Measurements from ENCODE around the gene RAB3B.

The RAB3B gene

GRCh38 chr1:51956528-51957509, 33.7 kb downstream of the RAB3B start:
- DNase-seq (ENCODE audit: low spot score): peak; percentile 50

DNA sequence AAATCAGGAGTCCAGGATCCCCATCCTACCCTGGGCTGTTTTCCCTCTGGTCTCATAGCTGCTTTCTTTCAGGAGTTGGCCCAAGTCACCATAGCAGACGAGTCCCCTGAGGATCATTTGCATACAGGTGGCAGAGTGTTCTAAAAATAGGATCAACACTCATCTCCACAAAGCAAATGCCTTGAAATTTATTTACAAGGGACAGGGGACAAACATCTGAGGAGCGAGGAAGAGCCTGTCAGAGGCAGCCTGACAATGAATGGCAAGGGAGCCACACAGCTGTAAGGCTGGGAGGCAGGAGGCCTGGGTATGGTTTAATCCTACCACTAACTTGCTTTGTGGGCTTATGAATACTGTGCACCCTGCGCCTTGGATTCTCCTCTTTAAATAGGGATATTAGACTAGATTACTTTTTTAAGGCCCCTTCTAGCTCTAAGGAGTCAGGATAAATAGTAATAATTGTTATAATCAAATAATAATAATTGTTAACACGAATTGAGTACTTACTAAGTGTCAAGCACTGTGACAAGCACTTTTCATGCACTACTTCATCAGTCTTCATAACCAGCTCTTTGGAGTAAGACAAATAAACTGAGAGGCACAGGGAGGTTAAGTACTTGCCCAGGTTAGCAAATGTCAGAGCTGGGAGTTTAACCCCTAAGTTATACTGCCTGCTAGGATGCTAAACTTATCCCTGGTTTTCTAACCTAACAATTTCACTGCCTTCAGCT, 34.5 kb downstream of the RAB3B start:
- DNase-seq (ENCODE audit: low spot score): no peak

DNA sequence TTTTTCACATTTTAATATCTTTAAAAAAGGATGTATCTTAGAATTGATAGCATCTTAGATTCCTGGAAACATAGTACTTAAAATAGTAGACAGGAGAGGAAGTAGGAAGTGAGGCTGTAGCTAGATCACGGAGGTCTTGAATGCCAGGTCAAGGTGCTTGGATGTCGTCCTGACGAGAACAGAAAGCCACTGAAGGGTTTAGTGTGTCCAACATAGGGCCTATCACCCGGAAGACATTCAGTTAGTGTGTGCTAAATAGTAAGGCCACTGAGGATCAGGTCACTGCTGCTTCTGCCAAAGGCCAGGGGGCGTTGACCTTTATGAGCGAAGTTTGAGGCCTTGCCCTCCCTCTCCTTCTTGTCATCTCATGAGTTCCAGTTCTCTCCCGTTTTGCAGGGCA, 35.7 kb downstream of the RAB3B start:
- DNase-seq (ENCODE audit: low spot score): no peak

- no peak for DNase-seq (ENCODE audit: low spot score)
Observed at GRCh38 chr1:51953079-51953478, 37.4 kb downstream of the RAB3B start.

GRCh38 chr1:51952638-51953037, 37.9 kb downstream of the RAB3B start:
- no peak for DNase-seq (ENCODE audit: low spot score)

DNA sequence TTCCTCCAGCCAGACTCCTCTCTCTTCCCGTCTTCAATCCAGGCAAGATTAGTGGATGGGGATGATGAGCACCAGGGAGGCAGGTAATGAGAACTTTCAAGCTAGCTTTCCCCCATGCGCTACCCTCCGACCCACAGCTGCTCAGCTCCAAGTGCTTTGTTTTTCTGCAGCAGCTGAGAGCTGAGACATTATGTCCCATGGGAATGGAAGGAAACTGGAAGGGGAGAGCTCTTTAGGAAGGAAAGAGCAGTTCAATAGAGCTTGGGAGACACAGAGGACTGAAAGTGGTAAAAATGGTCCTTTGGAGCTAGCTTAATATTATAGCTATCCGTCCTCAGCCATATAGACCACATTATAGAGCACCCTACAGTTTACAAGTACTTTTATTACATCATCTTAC, 39.8 kb downstream of the RAB3B start:
- DNase-seq (ENCODE audit: low spot score): no peak

- no peak for DNase-seq (ENCODE audit: low spot score)
Observed at GRCh38 chr1:51949014-51949702, 41.3 kb downstream of the RAB3B start.

DNA sequence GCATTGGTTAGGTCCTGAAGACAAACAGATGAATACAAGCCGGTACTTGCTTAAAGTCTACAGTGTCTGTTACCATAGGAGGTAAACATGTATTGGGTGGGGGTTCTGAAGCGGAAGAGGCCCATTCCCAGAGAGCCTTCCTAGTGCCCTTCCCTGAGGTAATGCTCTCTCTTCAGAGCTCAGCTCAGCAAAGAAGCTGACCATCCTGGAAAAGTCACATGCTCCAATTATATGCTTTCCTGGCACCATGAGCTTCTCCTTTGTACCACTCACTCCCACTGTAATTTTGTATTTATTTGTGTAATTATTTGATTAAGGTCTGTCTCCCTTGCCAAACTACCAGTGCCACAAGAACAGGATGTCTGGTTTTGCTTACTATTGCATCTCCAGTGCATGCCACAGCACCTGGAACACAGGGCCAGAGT, 42.0 kb downstream of the RAB3B start:
- DNase-seq (ENCODE audit: low spot score): no peak

DNA sequence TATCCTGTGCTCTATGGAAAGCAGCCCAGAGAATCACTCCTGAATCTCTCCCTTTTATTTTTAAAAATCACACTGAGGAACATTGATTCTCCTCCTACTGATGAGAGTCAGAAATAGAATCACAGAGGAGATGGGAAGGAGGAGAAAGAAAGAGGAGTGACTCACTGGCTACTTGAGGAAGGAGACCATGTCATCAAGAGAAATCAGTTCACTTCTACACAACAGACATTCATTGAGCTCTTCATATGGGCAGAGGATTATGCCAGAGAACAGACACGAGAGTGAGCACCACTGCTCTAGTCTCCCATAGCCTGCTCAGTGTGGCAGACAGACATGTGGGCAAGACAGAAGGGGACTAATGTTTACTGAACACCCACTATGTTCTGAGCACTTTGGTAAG, 44.2 kb downstream of the RAB3B start:
- peak; percentile 37 for DNase-seq (ENCODE audit: low spot score)

GRCh38 chr1:51945591-51945990, 44.9 kb downstream of the RAB3B start:
- DNase-seq (ENCODE audit: low spot score): no peak

DNA sequence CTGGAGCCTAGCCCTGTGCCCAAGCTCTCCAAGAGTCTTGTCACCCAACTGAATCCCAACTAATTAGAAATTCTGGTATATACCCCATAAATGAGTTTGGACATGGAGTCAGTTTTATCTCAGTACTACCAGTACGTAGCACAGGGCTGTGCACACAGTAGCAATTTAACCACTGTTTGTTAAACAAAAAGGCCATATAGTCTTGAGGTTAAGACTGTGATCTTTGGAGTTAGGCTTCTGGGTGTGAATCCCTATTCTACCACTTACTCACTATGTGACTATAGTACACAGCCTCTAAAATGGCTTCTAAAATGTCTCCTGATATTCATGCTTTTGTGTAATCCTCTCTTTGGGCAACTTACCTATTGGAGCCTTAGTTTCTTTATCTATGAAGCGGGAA, 48.2 kb downstream of the RAB3B start:
- no peak for DNase-seq (ENCODE audit: low spot score)

DNA sequence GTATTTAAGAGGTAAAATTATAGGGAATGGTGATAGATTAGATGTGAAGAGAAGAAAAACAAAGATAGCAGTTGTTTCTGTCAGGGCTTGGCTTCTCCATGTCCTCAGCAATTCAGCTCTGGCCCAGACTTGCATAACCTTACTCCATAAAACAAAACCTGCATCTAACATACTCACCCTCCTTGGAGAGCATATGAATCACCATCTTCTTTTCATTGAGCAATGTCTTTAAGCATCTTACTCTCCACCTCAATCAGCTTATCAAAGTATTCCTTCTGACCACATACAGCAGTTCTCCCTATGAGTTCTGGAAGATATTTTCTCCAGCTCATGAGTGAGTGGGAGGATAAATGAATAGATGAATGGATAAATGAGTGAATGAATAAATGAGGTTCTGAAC, 49.0 kb downstream of the RAB3B start:
- DNase-seq (ENCODE audit: low spot score): no peak

DNA sequence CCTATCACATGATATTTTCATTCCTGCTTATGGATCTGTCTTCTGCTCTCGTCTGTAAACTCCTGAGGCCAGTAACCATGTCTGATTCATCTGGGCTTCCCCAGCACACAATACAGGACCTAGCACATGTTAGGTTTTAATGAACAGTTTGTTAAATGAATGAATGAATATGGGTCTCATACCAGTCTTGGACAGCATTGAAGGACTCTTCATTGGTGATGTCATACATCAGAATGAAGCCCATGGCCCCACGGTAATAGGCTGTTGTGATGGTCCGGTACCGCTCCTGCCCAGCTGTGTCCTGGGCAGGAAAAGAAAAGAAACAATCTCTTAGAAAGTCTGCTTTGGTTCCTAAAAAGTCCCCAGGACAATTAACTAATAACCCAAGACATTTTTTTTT, 53.4 kb downstream of the RAB3B start:
- DNase-seq (ENCODE audit: low spot score): no peak

GRCh38 chr1:51936531-51936930, 54.0 kb downstream of the RAB3B start:
- no peak for DNase-seq (ENCODE audit: low spot score)

DNA sequence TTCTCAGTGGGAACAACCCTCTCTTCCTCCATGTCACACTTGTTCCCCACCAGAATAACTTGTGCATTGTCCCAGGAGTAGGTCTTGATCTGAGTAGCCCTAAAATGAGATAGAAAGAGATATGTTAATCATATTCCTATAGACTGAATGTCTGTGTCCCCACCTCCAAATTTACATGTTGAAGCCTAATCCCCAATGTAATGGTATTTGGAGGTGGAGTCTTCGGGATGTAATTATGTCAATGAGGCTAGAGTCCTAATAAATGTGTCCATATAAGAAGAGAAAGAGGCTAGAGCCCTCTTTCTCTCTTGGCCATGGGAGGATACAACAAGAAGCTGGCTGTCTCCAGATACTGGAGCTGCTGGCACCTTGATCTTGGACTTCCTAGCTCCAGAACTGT, 57.2 kb downstream of the RAB3B start:
- DNase-seq (ENCODE audit: low spot score): no peak

- no peak for DNase-seq (ENCODE audit: low spot score)
Observed at GRCh38 chr1:51930329-51930728, 60.2 kb downstream of the RAB3B start.

- no peak for DNase-seq (ENCODE audit: low spot score)
Observed at GRCh38 chr1:51928896-51929295, 61.6 kb downstream of the RAB3B start.

GRCh38 chr1:51927029-51927428, 63.5 kb downstream of the RAB3B start:
- no peak for DNase-seq (ENCODE audit: low spot score)

DNA sequence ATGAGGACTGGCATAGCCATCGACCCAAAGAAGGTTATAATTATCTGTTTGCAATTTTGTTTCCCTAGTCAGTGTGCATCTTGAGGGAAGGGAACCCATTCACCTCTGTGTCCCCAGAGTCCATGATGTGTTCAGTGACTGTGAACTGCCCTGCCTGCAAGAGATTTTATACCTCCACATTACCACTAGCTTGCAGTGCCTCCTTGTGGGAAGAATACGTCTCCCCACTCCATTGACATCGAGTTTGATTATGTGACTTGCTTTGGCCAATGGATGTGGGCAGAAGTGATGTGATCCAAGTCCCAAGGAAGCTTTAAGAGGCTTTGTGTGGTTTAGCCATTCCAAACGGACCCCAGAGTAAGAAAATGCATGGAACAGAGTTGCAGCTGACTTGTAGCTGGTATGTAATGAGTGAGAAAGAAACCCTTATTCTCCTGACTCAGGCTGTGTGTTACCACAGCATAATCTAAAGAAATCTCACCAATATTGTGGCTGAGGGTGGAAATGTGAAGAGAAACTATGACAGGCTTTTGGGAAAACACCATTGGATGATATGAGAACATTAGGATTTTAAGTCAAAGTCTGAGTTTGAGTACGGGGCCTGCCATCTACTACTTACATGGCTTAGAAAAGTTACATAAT, 64.2 kb downstream of the RAB3B start:
- DNase-seq (ENCODE audit: low spot score): peak; percentile 50

DNA sequence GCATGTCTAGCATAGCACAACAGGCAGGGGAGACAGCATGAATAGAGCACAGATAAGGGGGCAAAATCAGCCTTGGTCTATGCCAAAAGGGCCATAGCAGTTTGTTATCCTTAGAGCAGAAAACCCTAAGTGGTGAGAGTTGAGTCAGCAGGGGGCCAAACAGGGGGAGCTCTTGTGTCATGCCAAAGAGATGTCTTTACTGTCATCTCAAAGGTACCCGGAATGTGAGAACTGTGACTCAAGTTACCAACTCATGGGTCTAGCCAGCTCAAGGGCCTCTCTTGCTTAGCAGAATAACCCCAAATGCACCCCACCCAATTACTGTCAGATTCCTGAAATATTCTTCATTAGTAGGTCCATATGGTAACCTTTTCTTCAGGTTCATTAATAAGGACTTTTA, 66.0 kb downstream of the RAB3B start:
- peak; percentile 71 for DNase-seq (ENCODE audit: low spot score)

DNA sequence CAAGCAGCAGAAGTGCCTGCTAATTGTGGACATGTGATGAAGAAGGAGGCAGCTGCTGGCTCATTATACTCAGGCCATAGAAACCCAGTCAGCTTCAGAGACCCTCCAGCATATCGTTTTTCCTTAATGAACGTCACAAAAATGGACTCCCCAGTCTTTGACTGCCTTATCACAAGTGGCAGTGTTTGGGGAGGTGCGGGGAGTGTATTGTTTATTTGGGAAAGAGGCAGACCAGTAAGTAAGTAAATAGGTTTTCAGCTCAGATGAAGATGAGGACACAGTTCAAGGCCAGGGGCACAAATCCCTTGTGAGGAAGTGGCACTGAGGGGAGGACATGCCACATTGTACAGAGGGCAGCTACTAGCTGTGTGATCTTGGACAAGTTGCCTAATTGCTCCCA, 68.5 kb downstream of the RAB3B start:
- DNase-seq (ENCODE audit: low spot score): no peak

GRCh38 chr1:51920130-51920529, 70.4 kb downstream of the RAB3B start:
- no peak for DNase-seq (ENCODE audit: low spot score)

Data from kidney tubule cell (primary cell).